ENCODE results near the gene GPR183. TPM values are rescaled to one million over a fixed set of nuclear protein-coding genes. Genes with fewer than 3 reads are reported as not detected.

Gene GPR183
- total RNA-seq, 2 donors from 2014 or later = 19.6 to 24.5 TPM

DNA sequence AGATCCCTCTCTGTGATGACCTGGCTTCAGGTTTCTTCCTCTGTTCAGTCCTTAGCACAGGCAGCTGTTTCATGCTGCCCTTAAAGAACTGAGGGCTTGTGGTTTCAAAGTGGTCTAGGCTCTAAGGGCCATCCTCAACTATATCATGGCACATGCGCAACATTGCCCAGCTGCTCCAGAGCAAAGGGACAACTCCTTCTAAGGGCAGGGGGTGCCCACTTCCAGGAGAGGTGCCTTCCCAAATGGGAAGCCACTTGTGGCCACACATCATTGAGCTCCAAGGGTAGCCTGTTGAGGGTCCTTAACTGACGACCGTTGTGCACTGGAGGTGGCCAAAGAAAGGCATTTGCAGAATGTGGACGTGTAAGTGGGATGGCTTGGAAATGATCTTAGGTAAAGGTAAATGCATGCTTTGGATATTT, 7.3 kb downstream of the GPR183 start:
- no peak overlapping the region for H3K27ac ChIP-seq
- no peaks in the 10 kb centered on the region for H3K9me3 ChIP-seq
- peaks cover 5 to 13% of the 10 kb centered on the region in 2 donors for H3K4me1 ChIP-seq (ENCODE audit: control insufficient read depth in 1 of 2, low read depth in 2 of 2)
- no peak for DNase-seq (ENCODE audit: low spot score)
- H3K36me3 ChIP-seq = no peaks in the 10 kb centered on the region
- no peak overlapping the region for H3K4me3 ChIP-seq
- TF ChIP-seq, protein P1, sequence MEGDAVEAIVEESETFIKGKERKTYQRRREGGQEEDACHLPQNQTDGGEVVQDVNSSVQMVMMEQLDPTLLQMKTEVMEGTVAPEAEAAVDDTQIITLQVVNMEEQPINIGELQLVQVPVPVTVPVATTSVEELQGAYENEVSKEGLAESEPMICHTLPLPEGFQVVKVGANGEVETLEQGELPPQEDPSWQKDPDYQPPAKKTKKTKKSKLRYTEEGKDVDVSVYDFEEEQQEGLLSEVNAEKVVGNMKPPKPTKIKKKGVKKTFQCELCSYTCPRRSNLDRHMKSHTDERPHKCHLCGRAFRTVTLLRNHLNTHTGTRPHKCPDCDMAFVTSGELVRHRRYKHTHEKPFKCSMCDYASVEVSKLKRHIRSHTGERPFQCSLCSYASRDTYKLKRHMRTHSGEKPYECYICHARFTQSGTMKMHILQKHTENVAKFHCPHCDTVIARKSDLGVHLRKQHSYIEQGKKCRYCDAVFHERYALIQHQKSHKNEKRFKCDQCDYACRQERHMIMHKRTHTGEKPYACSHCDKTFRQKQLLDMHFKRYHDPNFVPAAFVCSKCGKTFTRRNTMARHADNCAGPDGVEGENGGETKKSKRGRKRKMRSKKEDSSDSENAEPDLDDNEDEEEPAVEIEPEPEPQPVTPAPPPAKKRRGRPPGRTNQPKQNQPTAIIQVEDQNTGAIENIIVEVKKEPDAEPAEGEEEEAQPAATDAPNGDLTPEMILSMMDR (IDR thresholded peaks at IDR 0.05) = no peak
- no peaks in the 10 kb centered on the region for H3K27me3 ChIP-seq (replicated peaks; ENCODE audit: insufficient read depth)
- no peak for ATAC-seq (ENCODE audit: insufficient number of reproducible peaks, low FRiP score, low read depth)

DNA sequence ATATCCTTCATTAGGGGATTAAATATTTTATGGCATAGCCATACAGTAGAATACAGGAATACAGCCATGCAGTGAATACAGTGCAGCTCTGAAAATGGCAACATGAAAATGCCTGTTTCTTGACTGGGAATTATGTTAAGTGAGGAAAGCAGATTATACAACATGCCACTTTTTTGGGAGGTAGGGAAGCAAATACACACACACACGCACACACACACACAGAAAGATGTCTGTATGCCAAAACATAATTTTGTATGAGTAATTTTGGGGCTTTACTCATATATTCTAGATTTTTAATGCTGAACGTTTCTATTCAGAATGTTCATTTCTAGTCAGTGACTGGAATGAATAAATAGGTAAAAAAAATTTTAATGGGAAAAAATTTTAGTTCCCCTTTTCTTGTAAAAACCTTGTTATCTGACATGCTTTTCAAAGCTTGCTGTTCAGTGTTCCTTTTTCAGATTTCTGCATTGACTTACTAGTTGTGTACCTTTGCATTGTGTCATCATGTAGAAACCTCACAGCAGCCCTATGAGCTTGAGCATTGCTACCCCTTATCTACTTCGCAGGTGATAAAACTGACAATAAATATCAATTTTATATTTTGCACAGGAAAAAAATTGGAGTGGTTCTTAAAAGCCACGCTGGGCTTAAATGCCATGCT, 7.8 kb downstream of the GPR183 start:
- DNase-seq (ENCODE audit: low spot score) = no peak
- H3K4me3 ChIP-seq = no peak overlapping the region
- peaks cover 5 to 13% of the 10 kb centered on the region in 2 donors for H3K4me1 ChIP-seq (ENCODE audit: control insufficient read depth in 1 of 2, low read depth in 2 of 2)
- TF ChIP-seq, protein P1 (IDR thresholded peaks at IDR 0.05) = no peak
- no peaks in the 10 kb centered on the region for H3K27me3 ChIP-seq (replicated peaks; ENCODE audit: insufficient read depth)
- H3K9me3 ChIP-seq = no peaks in the 10 kb centered on the region
- no peaks in the 10 kb centered on the region for H3K36me3 ChIP-seq
- no peak overlapping the region for H3K27ac ChIP-seq
- ATAC-seq (ENCODE audit: insufficient number of reproducible peaks, low FRiP score, low read depth) = no peak

GRCh38 chr13:99298056-99298455, 9.1 kb downstream of the GPR183 start:
- no peaks in the 10 kb centered on the region for H3K36me3 ChIP-seq
- no peak overlapping the region for H3K4me3 ChIP-seq
- no peaks in the 10 kb centered on the region for H3K9me3 ChIP-seq
- no peaks in the 10 kb centered on the region for H3K27me3 ChIP-seq (replicated peaks; ENCODE audit: insufficient read depth)
- DNase-seq (ENCODE audit: low spot score) (no peak), ATAC-seq (ENCODE audit: insufficient number of reproducible peaks, low FRiP score, low read depth) (no peak)
- peaks cover 5 to 13% of the 10 kb centered on the region in 2 donors for H3K4me1 ChIP-seq (ENCODE audit: control insufficient read depth in 1 of 2, low read depth in 2 of 2)
- no peak overlapping the region for H3K27ac ChIP-seq
- TF ChIP-seq, protein P1 (IDR thresholded peaks at IDR 0.05) = no peak

GRCh38 chr13:99297331-99297730, 9.9 kb downstream of the GPR183 start:
- no peaks in the 10 kb centered on the region for H3K9me3 ChIP-seq
- TF ChIP-seq, protein P1 (IDR thresholded peaks at IDR 0.05) = no peak
- no peak for ATAC-seq (ENCODE audit: insufficient number of reproducible peaks, low FRiP score, low read depth)

DNA sequence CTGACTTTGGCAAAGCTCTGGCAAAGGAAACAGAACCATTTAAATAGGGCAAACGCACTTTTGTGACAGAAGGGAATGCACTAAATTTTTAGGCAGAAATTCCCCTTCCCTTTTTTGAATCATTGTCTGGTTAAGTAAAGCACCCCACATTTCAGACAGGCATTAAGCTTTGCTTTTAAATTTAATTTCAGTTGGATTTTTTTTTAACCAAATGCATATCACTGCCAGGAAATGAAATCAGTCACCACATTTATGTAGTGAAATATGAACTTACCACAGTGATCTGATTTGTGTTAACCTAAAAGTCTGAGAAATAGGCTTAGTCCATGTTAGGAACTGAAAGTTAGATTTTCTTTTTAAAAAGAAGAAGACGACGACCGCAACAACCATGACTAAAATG, 10.8 kb downstream of the GPR183 start:
- H3K9me3 ChIP-seq = no peaks in the 10 kb centered on the region
- DNase-seq (ENCODE audit: low spot score) (no peak), ATAC-seq (ENCODE audit: insufficient number of reproducible peaks, low FRiP score, low read depth) (no peak)
- no peaks in the 10 kb centered on the region for H3K36me3 ChIP-seq
- TF ChIP-seq, protein P1 (IDR thresholded peaks at IDR 0.05) = no peak
- no peaks in the 10 kb centered on the region for H3K27me3 ChIP-seq (replicated peaks; ENCODE audit: insufficient read depth)
- H3K4me1 ChIP-seq (ENCODE audit: control insufficient read depth in 1 of 2, low read depth in 2 of 2) = peaks cover 5 to 13% of the 10 kb centered on the region in 2 donors
- no peak overlapping the region for H3K27ac ChIP-seq
- no peak overlapping the region for H3K4me3 ChIP-seq

More at GRCh38 chr13:99297331-99297730, 9.9 kb downstream of the GPR183 start:
- no peaks in the 10 kb centered on the region for H3K27me3 ChIP-seq (replicated peaks; ENCODE audit: insufficient read depth)
- peaks cover 5 to 13% of the 10 kb centered on the region in 2 donors for H3K4me1 ChIP-seq (ENCODE audit: control insufficient read depth in 1 of 2, low read depth in 2 of 2)
- DNase-seq (ENCODE audit: low spot score) = no peak
- H3K27ac ChIP-seq = no peak overlapping the region
- no peak overlapping the region for H3K4me3 ChIP-seq
- no peaks in the 10 kb centered on the region for H3K36me3 ChIP-seq

Data from thoracic aorta (tissue), 2 donors.